A673 (cell line): ENCODE data around the gene SSR1. TPM values are rescaled to one million over a fixed set of nuclear protein-coding genes. Genes with fewer than 3 reads are reported as not detected.

ENCODE experiments used
- BruUV-seq: library from RNA; stranded (reverse); fragments of 400-500 nt; replicated peaks from 2 replicates; lab custom pipeline; 2021; lab: Mats Ljungman, UMichigan
- CTCF ChIA-PET: fragments of 300-600 bp; sonication (Branson Sonifier 250); formaldehyde crosslinking; loops from one replicate; lab custom pipeline; 2022; ENCODE audit warnings: antibody characterized with exemption; lab: Charles Lee
- POLR2A ChIA-PET: fragments of 300-600 bp; sonication (Branson Sonifier 250); formaldehyde crosslinking; loops from one replicate; lab custom pipeline; 2022; ENCODE audit warnings: antibody characterized with exemption; ENCODE audit not compliant: low non-redundant PET; lab: Charles Lee
- DNase-seq: peaks from one replicate; pipeline ENCODE4 v3.0.0-alpha.2; 2015; ENCODE audit warnings: low spot score
- H3K27ac ChIP-seq: fragments of 200-600 bp; sonication (generic); 2 replicates; pipeline ENCODE4 v1.5.1; 2016; ENCODE audit warnings: mixed run types, low read depth, mild to moderate bottlenecking, mixed read lengths, antibody characterized with exemption, low read length; ENCODE audit not compliant: poor library complexity, severe bottlenecking
- H3K27me3 ChIP-seq: fragments of 200-600 bp; sonication (generic); replicated peaks from 2 replicates; pipeline ENCODE4 v1.6.1; 2017; ENCODE audit warnings: mixed run types, low read depth, mild to moderate bottlenecking, mixed read lengths, antibody characterized with exemption, low read length; ENCODE audit not compliant: insufficient read depth, poor library complexity
- H3K36me3 ChIP-seq: fragments of 200-600 bp; sonication (generic); 2 replicates; pipeline ENCODE4 v1.6.1; 2016; ENCODE audit warnings: mixed run types, mild to moderate bottlenecking, mixed read lengths, antibody characterized with exemption, low read length; ENCODE audit not compliant: insufficient read depth, poor library complexity, severe bottlenecking
- H3K4me1 ChIP-seq: fragments of 200-600 bp; sonication (generic); 2 replicates; pipeline ENCODE4 v1.6.1; 2017; ENCODE audit warnings: mixed run types, mild to moderate bottlenecking, mixed read lengths, antibody characterized with exemption, low read length; ENCODE audit not compliant: insufficient read depth, poor library complexity, severe bottlenecking
- H3K4me3 ChIP-seq: fragments of 200-600 bp; sonication (generic); 2 replicates; pipeline ENCODE4 v1.5.1; 2016; ENCODE audit warnings: low read depth, mixed run types, mild to moderate bottlenecking, mixed read lengths, low read length; ENCODE audit not compliant: poor library complexity, severe bottlenecking
- H3K9me3 ChIP-seq: fragments of 200-600 bp; sonication (generic); 2 replicates; pipeline ENCODE4 v1.6.1; 2016; ENCODE audit warnings: mixed run types, low read depth, mild to moderate bottlenecking, mixed read lengths, antibody characterized with exemption, low read length; ENCODE audit not compliant: poor library complexity, severe bottlenecking
- EZH2 ChIP-seq: fragments of 200-600 bp; sonication (generic); IDR thresholded peaks from 2 replicates; pipeline ENCODE4 v1.6.1; 2017; ENCODE audit warnings: borderline replicate concordance, low read depth, mild to moderate bottlenecking, mixed read lengths, antibody characterized with exemption, low read length; ENCODE audit not compliant: poor library complexity, severe bottlenecking
- intact Hi-C: fragments of 100-400 bp; cut with micrococcal nuclease; formaldehyde crosslinking; loops from one replicate; pipeline ENCODE4 v1.10.0; 2022; ENCODE audit not compliant: unreplicated experiment
- total RNA-seq: library from RNA; stranded (reverse); gene quantifications from 2 replicates; pipeline ENCODE4 v1.2.3, GENCODE V29; 2021
- TF ChIP-seq, protein P1 (sequence below): fragments of 300-800, 200-600 bp; sonication (generic); conservative IDR thresholded peaks from 2 replicates; pipeline ENCODE4 v1.5.1; 2017; ENCODE audit warnings: low read depth, mild to moderate bottlenecking, antibody characterized with exemption, low read length, moderate library complexity, mixed read lengths

The SSR1 gene
- total RNA-seq, 1 experiment from 2014 or later, result 161 TPM

DNA sequence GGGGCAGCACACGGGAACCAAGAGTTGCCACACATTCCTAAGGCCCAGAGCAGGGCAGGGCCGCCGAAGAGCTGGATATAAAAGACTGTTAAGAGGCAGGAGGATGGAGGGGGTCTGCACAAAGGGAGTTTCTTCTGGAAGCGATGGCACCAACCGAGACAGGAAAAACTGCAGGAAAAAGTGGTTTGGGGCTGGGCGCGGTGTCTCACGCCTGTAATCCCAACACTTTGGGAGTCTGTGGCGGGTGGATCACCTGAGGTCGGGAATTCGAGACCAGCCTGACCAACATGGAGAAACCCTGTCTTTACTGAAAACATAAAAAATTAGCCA, 41.8 kb downstream of the SSR1 start:
- Histone ChIP-seq H3K36me3 (no peaks in the 10 kb centered on the region), H3K4me3 (no peak overlapping the region), H3K27me3 (no peaks in the 10 kb centered on the region), H3K4me1 (peaks cover 9% of the 10 kb centered on the region), H3K27ac (no peak overlapping the region), H3K9me3 (no peaks in the 10 kb centered on the region)
- DNase-seq, result no peak
- ChIA-PET POLR2A (interaction anchor here (0.6 kb wide), 1 partner anchor 360 kb away, joined by 3 read pairs; no protein-coding TSS in a partner anchor), CTCF (no interaction called here)
- BruUV-seq, result no TSS peak
- intact Hi-C loops, result no loop called here
- TF ChIP-seq, protein P1, sequence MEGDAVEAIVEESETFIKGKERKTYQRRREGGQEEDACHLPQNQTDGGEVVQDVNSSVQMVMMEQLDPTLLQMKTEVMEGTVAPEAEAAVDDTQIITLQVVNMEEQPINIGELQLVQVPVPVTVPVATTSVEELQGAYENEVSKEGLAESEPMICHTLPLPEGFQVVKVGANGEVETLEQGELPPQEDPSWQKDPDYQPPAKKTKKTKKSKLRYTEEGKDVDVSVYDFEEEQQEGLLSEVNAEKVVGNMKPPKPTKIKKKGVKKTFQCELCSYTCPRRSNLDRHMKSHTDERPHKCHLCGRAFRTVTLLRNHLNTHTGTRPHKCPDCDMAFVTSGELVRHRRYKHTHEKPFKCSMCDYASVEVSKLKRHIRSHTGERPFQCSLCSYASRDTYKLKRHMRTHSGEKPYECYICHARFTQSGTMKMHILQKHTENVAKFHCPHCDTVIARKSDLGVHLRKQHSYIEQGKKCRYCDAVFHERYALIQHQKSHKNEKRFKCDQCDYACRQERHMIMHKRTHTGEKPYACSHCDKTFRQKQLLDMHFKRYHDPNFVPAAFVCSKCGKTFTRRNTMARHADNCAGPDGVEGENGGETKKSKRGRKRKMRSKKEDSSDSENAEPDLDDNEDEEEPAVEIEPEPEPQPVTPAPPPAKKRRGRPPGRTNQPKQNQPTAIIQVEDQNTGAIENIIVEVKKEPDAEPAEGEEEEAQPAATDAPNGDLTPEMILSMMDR, result no peak
- TF ChIP-seq EZH2, result no peak

DNA sequence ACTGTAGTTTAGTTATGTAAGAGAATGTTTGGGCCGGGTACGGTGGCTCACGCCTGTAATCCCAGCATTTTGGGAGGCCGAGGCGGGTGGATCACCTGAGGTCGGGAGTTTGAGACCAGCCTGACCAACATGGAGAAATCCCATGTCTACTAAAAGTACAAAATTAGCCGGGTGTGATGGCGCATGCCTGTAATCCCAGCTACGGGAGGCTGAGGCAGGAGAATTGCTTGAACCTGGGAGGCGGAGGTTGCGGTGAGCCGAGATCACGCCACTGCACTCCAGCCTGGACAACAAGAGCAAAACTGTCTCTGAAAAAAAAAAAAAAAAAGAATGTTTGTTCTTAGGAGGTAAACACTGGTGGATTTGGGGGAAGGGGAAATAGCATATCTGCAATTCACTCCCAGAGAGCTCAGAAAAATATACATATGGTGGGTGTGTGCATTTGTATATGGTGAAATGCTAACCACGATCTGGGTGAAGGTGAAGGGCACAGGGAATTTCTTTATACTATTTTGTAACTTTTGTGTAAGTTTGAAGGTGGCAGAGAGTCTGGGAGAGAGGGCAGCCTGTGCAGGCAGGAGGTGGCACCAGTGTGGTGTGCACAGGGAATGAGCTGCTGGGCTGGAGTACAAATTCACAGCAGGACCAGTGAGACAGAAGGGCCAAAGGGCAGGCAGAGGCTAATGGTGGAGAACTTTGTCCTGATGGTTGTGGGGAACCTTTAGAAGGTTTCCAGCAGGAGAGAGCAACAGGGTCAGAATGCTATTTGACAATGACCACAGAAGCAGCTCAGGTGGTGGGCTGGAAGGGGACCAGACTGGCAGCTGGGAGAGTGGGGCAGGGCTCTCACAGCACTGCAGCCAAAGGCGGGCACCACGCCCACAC, 42.4 kb downstream of the SSR1 start:
- Histone ChIP-seq H3K9me3 (no peaks in the 10 kb centered on the region), H3K36me3 (no peaks in the 10 kb centered on the region), H3K27ac (no peak overlapping the region), H3K4me3 (no peak overlapping the region), H3K4me1 (peaks cover 9% of the 10 kb centered on the region), H3K27me3 (no peaks in the 10 kb centered on the region)
- CTCF ChIA-PET, result no interaction called here
- POLR2A ChIA-PET, result interaction anchor here (0.6 kb wide), 1 partner anchor 361 kb away, joined by 3 read pairs; no protein-coding TSS in a partner anchor
- no peak for DNase-seq
- BruUV-seq, result no TSS peak
- TF ChIP-seq, protein P1, result no peak
- TF ChIP-seq EZH2, result no peak
- intact Hi-C loops, result no loop called here

- DNase-seq, result no peak
- BruUV-seq, result no TSS peak
- intact Hi-C loops, result no loop called here
Observed at GRCh38 chr6:7269816-7270215, 43.2 kb downstream of the SSR1 start.

More at GRCh38 chr6:7269816-7270215, 43.2 kb downstream of the SSR1 start:
- no peak overlapping the region for H3K27ac ChIP-seq
- CTCF ChIA-PET, result no interaction called here
- no peak overlapping the region for H3K4me3 ChIP-seq
- H3K36me3 ChIP-seq, result no peaks in the 10 kb centered on the region
- POLR2A ChIA-PET, result no interaction called here
- H3K9me3 ChIP-seq, result no peaks in the 10 kb centered on the region
- H3K27me3 ChIP-seq, result no peaks in the 10 kb centered on the region
- no peak for TF ChIP-seq EZH2
- TF ChIP-seq, protein P1, result no peak
- H3K4me1 ChIP-seq, result peaks cover 9% of the 10 kb centered on the region
